Measurements from ENCODE around the gene FILIP1.

The FILIP1 gene, protein sequence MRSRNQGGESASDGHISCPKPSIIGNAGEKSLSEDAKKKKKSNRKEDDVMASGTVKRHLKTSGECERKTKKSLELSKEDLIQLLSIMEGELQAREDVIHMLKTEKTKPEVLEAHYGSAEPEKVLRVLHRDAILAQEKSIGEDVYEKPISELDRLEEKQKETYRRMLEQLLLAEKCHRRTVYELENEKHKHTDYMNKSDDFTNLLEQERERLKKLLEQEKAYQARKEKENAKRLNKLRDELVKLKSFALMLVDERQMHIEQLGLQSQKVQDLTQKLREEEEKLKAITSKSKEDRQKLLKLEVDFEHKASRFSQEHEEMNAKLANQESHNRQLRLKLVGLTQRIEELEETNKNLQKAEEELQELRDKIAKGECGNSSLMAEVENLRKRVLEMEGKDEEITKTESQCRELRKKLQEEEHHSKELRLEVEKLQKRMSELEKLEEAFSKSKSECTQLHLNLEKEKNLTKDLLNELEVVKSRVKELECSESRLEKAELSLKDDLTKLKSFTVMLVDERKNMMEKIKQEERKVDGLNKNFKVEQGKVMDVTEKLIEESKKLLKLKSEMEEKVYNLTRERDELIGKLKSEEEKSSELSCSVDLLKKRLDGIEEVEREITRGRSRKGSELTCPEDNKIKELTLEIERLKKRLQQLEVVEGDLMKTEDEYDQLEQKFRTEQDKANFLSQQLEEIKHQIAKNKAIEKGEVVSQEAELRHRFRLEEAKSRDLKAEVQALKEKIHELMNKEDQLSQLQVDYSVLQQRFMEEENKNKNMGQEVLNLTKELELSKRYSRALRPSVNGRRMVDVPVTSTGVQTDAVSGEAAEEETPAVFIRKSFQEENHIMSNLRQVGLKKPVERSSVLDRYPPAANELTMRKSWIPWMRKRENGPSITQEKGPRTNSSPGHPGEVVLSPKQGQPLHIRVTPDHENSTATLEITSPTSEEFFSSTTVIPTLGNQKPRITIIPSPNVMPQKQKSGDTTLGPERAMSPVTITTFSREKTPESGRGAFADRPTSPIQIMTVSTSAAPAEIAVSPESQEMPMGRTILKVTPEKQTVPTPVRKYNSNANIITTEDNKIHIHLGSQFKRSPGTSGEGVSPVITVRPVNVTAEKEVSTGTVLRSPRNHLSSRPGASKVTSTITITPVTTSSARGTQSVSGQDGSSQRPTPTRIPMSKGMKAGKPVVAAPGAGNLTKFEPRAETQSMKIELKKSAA (N-terminal part only)

DNA sequence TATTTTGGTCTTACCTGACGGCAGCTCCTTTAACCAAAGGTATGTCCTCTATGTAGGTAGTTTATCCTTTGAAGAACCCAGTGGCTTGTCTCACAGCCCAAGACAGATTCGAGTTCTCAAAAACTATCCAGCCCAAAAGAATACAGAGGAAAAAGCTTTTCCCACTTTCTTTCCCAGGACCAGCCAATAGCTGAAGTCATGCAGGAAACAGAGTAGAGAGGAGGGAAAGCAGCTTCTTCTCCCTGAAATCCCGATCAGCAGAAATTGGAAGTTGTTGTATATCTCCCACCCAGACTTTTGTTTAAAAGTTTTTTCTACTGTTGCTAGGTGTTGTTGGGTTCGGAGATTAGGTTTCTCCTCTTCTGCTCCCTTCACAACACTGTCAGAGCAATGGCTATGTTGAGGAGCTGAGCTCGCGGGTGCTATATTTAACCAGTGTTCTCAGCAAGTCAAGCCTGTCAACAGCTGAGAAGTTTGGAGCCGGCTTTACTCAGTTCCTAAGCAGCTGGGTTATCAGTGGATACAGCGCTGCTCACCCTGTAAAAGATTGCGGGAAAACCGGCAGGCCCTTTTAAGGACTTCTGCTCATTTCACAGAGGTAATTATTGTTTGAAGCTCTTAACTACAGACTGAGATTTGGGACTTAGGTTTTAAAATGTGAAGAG lies at the start of gene FILIP1:
FILIP1 (minus strand) TSS at position 401 of the 665 bp plus-strand sequence. CDS start 78,828 bp downstream, outside the sequence.
- Histone ChIP-seq H3K36me3 (replicated peaks) (no peaks in the 10 kb centered on the region), H3K4me1 (peaks cover 11% of the 10 kb centered on the region), H3K27me3 (ENCODE audit: low read depth) (no peaks in the 10 kb centered on the region), H3K9me3 (no peaks in the 10 kb centered on the region), H3K4me3 (no peak within 1 kb of the TSS)
- in situ Hi-C loops (cut with MboI; ENCODE audit: low sequenced_read_pairs), result no loop called here
- no peak for DNase-seq (ENCODE audit: low spot score in 2 of 2)

DNA sequence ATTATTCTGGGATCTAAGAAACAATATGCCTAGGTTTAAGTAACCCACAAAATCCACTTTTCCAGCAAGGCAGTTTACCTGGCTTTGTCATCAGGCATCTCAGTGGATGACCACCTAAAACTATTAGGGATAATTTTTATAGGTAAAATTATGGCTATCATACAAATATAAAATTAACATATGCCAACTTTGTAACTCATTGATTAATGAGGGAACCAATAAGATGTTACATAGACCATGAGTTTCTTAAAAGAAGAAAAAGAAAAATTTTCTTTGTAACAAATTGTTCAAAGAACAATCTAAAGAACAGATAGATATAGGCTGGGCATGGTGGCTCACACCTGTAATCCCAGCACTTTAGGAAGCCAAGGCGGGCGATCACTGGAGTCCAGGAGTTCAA lies 49.7 kb upstream of the FILIP1 start:
- no peaks in the 10 kb centered on the region for H3K36me3 ChIP-seq (replicated peaks)
- in situ Hi-C loops (cut with MboI; ENCODE audit: low sequenced_read_pairs), result no loop called here
- H3K4me1 ChIP-seq, result no peaks in the 10 kb centered on the region; the same call in 1 of the 2 replicates
- no peak overlapping the region for H3K4me3 ChIP-seq
- no peaks in the 10 kb centered on the region for H3K27me3 ChIP-seq (ENCODE audit: low read depth)
- DNase-seq (ENCODE audit: low spot score in 2 of 2), result no peak
- H3K9me3 ChIP-seq, result no peaks in the 10 kb centered on the region

DNA sequence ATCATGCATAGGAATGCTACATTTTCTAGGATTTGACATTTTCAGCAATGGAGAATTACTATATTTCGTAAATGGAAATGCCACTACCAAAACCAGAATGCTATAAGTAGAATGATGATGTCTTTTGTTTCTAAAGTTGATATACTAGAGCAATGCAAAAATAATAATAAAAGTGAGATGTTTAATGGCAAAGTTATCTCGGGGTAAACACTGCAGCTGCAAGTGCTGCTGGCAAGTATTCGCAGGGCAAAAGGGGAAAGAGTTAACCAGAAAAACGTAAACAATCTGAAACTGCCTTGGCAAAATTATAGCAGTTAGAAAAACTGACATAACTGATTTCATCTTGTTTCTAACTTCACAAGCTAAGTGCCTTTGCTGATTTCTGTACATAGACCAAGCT lies 45.5 kb upstream of the FILIP1 start:
- H3K27me3 ChIP-seq (ENCODE audit: low read depth), result no peaks in the 10 kb centered on the region
- H3K4me1 ChIP-seq, result no peaks in the 10 kb centered on the region
- H3K36me3 ChIP-seq (replicated peaks), result no peaks in the 10 kb centered on the region
- in situ Hi-C loops (cut with MboI; ENCODE audit: low sequenced_read_pairs), result no loop called here
- no peak overlapping the region for H3K4me3 ChIP-seq
- no peaks in the 10 kb centered on the region for H3K9me3 ChIP-seq
- no peak for DNase-seq (ENCODE audit: low spot score in 2 of 2)

DNA sequence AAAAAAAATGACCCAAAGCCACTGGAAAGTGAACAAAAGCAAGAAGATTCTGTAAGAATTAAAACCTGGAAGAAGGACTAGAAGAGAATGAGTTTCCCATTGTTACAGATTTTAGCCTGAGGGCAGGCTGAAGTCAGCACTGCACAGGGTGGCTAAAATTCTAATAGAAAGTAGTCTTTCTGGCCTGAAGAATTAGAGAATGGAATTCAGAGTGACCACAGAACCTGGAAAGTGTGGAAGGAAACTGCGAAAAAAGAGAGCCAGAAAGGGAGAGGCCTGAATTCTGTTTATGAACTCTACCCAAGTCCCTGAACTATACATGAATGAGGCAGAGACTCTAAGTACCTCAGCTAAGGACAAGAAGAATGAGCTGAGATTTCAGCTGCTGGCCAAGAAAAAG lies 38.9 kb upstream of the FILIP1 start:
- Histone ChIP-seq H3K27me3 (ENCODE audit: low read depth) (no peaks in the 10 kb centered on the region), H3K4me3 (no peak overlapping the region), H3K36me3 (replicated peaks) (no peaks in the 10 kb centered on the region), H3K4me1 (peaks cover 17% of the 10 kb centered on the region), H3K9me3 (no peaks in the 10 kb centered on the region)
- DNase-seq (ENCODE audit: low spot score in 2 of 2), result peak; percentile 59 to 62
- in situ Hi-C loops (cut with MboI; ENCODE audit: low sequenced_read_pairs), result no loop called here

DNA sequence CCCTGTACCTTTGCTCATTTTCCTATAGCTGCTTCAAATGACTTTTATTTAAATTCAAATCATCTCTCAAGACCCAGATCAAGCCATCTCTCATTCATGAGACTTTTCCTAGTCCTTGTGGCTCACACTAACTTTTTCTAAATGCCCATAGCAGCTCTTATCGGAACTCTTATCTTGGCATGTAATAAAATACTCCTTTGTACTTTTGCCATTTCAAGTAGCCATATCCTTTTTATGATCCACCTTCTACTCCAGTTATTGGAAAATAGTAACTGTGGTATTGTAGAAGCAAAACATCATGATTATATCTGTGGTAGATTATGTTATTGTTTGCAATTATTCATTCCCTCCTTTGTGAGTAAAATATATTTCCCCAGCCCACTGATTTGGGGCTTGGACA lies 37.6 kb upstream of the FILIP1 start:
- in situ Hi-C loops (cut with MboI; ENCODE audit: low sequenced_read_pairs), result no loop called here
- Histone ChIP-seq H3K36me3 (replicated peaks) (no peaks in the 10 kb centered on the region), H3K4me3 (no peak overlapping the region), H3K9me3 (no peaks in the 10 kb centered on the region), H3K4me1 (peaks cover 17% of the 10 kb centered on the region), H3K27me3 (ENCODE audit: low read depth) (no peaks in the 10 kb centered on the region)
- no peak for DNase-seq (ENCODE audit: low spot score in 2 of 2)

DNA sequence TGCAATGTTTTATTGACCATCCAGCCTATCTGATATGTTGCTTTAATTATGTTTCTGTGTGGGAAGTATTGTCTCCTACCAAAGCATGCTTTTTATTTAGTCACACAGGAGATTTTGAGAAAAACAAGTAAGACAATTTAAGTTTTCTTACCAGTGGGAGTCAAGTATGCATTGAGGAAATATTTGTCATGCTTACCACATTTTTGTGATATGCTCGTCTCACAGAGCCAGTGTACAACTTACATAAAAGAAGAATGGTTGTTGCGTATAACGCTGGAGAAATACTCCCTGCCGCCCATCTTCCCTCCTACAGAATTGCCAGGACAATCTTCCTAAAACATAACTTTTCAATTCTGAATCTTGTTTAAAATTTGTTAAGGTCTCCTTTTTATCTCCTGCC lies 37.1 kb upstream of the FILIP1 start:
- Histone ChIP-seq H3K4me1 (peaks cover 17% of the 10 kb centered on the region), H3K27me3 (ENCODE audit: low read depth) (no peaks in the 10 kb centered on the region), H3K36me3 (replicated peaks) (no peaks in the 10 kb centered on the region), H3K9me3 (no peaks in the 10 kb centered on the region), H3K4me3 (no peak overlapping the region)
- in situ Hi-C loops (cut with MboI; ENCODE audit: low sequenced_read_pairs), result no loop called here
- DNase-seq (ENCODE audit: low spot score in 2 of 2), result no peak

DNA sequence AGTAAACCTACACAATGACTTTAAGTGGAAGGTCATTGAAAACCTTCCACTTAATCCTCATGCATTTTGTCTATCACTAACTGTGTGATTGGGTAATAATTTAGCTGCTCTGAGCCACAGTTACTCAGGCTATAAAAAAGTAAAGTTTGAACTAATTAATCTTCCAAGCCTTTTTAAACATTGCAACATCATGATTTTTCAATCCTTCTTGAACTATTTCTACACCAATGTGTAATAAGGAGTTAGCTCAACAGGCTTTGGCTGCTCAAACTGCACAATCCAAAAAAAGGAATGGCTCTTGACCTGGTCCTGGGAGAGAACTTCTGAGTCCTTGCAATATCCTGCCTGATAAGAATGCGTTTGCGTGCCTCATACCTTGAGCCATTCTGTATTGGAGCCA lies 34.8 kb upstream of the FILIP1 start:
- Histone ChIP-seq H3K4me1 (peaks cover 25% of the 10 kb centered on the region), H3K9me3 (no peaks in the 10 kb centered on the region), H3K4me3 (no peak overlapping the region), H3K36me3 (replicated peaks) (no peaks in the 10 kb centered on the region), H3K27me3 (ENCODE audit: low read depth) (no peaks in the 10 kb centered on the region)
- in situ Hi-C loops (cut with MboI; ENCODE audit: low sequenced_read_pairs), result loop anchor here (10.0 kb wide), 1 partner anchor 234 kb away; no protein-coding TSS in a partner anchor
- peak in 1 of 2 experiments; percentile 28 for DNase-seq (ENCODE audit: low spot score in 2 of 2)

DNA sequence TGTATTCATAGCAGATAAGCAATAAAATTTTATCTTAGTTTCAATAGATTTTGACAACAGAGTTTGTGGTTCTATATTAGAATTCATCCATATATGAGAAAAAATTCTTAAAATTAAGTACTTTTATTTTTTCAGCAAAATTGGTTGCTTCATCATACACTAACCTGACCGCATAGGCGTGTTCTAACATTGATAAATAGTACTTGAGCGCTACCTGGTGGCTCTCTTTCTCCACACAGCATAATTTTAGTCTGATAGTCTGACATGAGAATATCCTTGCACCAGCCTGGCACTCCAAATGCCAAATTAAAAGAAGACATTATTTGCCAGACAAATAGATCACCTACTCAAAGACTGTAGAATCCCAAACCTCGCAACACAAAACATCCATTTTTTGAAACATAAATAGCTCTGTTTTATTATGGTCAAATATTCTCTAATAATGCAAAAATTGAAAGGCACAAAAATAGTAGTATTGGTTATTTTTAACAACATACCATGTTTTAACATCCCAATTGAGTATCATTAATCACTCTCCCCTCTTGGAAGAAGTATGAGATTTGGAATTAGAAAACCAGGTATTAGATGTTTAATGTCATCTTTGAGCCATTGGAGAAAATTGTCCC lies 33.0 kb upstream of the FILIP1 start:
- H3K9me3 ChIP-seq, result no peaks in the 10 kb centered on the region
- no peaks in the 10 kb centered on the region for H3K27me3 ChIP-seq (ENCODE audit: low read depth)
- DNase-seq (ENCODE audit: low spot score in 2 of 2), result peak; percentile 74 to 79
- no peak overlapping the region for H3K4me3 ChIP-seq
- no peaks in the 10 kb centered on the region for H3K36me3 ChIP-seq (replicated peaks)
- in situ Hi-C loops (cut with MboI; ENCODE audit: low sequenced_read_pairs), result loop anchor here (10.0 kb wide), 1 partner anchor 232 kb away; no protein-coding TSS in a partner anchor
- H3K4me1 ChIP-seq, result peaks cover 12% of the 10 kb centered on the region

DNA sequence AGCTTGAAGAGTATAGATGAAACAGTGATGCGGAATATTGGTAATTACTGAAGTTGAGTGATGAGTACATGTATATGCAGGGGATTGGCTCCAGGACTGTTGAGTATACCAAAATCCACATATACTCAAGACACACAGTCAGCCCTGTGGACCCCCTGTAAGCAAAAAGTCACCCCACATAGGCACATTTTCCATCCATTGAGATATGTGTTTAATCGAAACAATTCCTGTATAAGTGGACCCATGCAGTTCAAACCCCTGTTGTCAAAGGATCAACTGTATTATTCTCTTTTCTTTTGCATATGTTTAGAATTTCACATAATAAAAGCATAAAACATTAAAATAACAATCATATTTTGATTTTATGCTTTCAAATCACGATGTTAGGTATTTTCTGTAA lies 32.1 kb upstream of the FILIP1 start:
- H3K4me3 ChIP-seq, result no peak overlapping the region
- no peaks in the 10 kb centered on the region for H3K27me3 ChIP-seq (ENCODE audit: low read depth)
- no peaks in the 10 kb centered on the region for H3K36me3 ChIP-seq (replicated peaks)
- no peaks in the 10 kb centered on the region for H3K9me3 ChIP-seq
- DNase-seq (ENCODE audit: low spot score in 2 of 2), result no peak
- peaks cover 12% of the 10 kb centered on the region for H3K4me1 ChIP-seq
- in situ Hi-C loops (cut with MboI; ENCODE audit: low sequenced_read_pairs), result loop anchor here (10.0 kb wide), 1 partner anchor 231 kb away; no protein-coding TSS in a partner anchor

DNA sequence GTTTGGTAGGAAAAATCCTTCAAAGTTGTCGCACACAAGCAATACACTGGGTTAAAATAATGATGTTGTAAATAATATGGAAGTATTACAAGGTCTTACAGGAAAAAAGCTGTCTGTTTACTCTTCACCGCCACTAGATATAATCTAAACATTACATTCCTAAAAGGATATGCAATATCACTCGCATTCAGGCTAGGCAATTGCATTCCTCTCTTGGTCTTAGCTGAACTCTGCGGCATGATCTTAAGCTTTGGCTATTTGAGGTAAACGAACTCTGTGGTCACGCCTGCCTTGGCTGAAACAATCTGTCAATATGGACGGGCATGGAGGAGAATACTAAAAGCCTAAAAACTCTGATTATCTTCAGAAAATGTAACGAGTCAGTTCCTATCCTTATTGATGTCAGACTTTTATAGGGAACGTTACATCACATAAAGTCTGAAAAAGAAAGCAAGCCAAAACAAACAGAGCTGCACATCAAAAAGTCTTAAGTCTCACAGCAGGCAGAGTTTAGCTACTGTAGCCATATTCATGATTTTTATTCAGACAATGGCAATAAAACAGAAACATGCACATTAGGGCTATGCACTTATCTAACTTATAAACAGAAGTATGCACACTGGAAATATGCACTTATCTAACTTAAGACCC lies 30.8 kb upstream of the FILIP1 start:
- H3K36me3 ChIP-seq (replicated peaks), result no peaks in the 10 kb centered on the region
- no peak overlapping the region for H3K4me3 ChIP-seq
- DNase-seq (ENCODE audit: low spot score in 2 of 2), result peak; percentile 61 to 78
- H3K4me1 ChIP-seq, result peaks cover 12% of the 10 kb centered on the region
- H3K27me3 ChIP-seq (ENCODE audit: low read depth), result no peaks in the 10 kb centered on the region
- no peaks in the 10 kb centered on the region for H3K9me3 ChIP-seq
- in situ Hi-C loops (cut with MboI; ENCODE audit: low sequenced_read_pairs), result loop anchor here (10.0 kb wide), 1 partner anchor 230 kb away; no protein-coding TSS in a partner anchor

DNA sequence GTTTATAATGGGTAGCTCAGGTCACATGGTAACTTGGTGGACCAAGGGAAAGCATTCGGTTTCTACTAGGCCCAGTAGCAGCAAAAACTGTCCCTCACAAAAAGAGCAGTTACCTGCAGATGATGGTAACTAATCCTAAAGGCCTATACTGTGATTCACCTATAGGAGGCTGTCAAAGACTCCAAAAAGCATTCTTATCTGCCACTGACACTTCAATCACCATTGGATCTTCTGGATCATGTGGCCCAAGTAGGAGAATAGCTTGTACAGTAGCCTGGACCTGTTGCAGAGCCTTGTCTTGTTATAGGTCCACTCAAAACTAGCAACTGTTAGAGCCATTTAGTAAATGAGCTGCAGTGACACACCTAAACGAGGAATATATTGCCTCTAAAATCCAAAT lies 23.2 kb upstream of the FILIP1 start:
- no peaks in the 10 kb centered on the region for H3K4me1 ChIP-seq
- in situ Hi-C loops (cut with MboI; ENCODE audit: low sequenced_read_pairs), result no loop called here
- no peak overlapping the region for H3K4me3 ChIP-seq
- H3K36me3 ChIP-seq (replicated peaks), result no peaks in the 10 kb centered on the region
- no peak for DNase-seq (ENCODE audit: low spot score in 2 of 2)
- H3K27me3 ChIP-seq (ENCODE audit: low read depth), result no peaks in the 10 kb centered on the region
- H3K9me3 ChIP-seq, result no peaks in the 10 kb centered on the region

DNA sequence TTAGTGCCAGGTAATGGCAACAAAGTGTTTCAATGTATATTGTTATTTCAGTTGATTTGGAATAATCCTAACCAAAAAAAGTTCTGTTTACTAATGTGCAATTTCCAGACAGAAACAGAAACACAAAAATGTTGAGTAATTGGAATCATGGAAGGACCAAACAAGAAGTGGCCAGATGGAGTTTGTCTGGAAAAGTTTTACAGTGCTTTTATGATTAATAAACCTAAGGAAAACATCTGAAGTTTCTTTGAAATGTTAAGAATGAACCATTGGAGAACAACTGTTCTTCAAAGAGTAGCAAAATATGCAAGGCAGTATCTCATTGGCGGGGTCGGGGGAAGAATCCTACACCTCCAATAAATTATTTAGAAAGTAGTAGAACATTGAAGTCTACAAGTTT lies 19.0 kb upstream of the FILIP1 start:
- Histone ChIP-seq H3K9me3 (no peaks in the 10 kb centered on the region), H3K27me3 (ENCODE audit: low read depth) (no peaks in the 10 kb centered on the region), H3K36me3 (replicated peaks) (no peaks in the 10 kb centered on the region), H3K4me1 (no peaks in the 10 kb centered on the region), H3K4me3 (no peak overlapping the region)
- DNase-seq (ENCODE audit: low spot score in 2 of 2), result no peak
- in situ Hi-C loops (cut with MboI; ENCODE audit: low sequenced_read_pairs), result no loop called here

Measured in HAP-1 (cell line).